ENCODE measurements around the gene DPYSL5.

GRCh38 chr2:26864646-26865045 is 16.7 kb downstream of the DPYSL5 start:
- TF ChIP-seq CTCF (IDR thresholded peaks at IDR 0.05) (no peak), POLR2A (IDR thresholded peaks at IDR 0.05) (no peak)

Data from right lobe of liver (tissue), 4 donors.